ENCODE results near the gene FLNC. TPM values are rescaled to one million over a fixed set of nuclear protein-coding genes. Genes with fewer than 3 reads are reported as not detected.
A peak's percentile ranks its signal among the peaks of the same experiment; 100 is the strongest.

The FLNC gene
- total RNA-seq, result not detected

- CTCF ChIA-PET, result interaction anchor here (0.9 to 1.1 kb wide), 2 partner anchors 10 to 11 kb away, joined by 4 read pairs; no protein-coding TSS in a partner anchor
- no peaks in the 10 kb centered on the region for H3K36me3 Mint-ChIP-seq
- H3K4me1 Mint-ChIP-seq, result peaks cover 9% of the 10 kb centered on the region
- H3K27ac Mint-ChIP-seq, result no peak within 1 kb of the TSS
- peak within 1 kb of the TSS; percentile 28 for H3K4me3 Mint-ChIP-seq
- no peaks in the 10 kb centered on the region for H3K9me3 Mint-ChIP-seq (ENCODE audit: low read depth)
- ATAC-seq, result peak; percentile 54
- peak; percentile 55 for DNase-seq
- H3K27me3 Mint-ChIP-seq, result peaks cover 50% of the 10 kb centered on the region
Measured at GRCh38 chr7:128830231-128831177, at the start of gene FLNC. Gene FLNC, plus strand, starts transcription at chr7:128830406. Its CDS starts 232 bp downstream, at chr7:128830638.

GRCh38 chr7:128781126-128781525 is 49.1 kb upstream of the FLNC start:
- ATAC-seq, result no peak
- CTCF ChIA-PET, result interaction anchor here (0.8 to 1.0 kb wide), 2 partner anchors 11 to 12 kb away, joined by 3 read pairs; no protein-coding TSS in a partner anchor
- Mint-ChIP-seq H3K4me1 (no peaks in the 10 kb centered on the region), H3K9me3 (ENCODE audit: low read depth) (peaks cover 18% of the 10 kb centered on the region), H3K36me3 (peaks cover 3% of the 10 kb centered on the region), H3K4me3 (no peak overlapping the region), H3K27ac (no peak overlapping the region), H3K27me3 (peaks cover 13% of the 10 kb centered on the region)
- no peak for DNase-seq

GRCh38 chr7:128781851-128782250 is 48.4 kb upstream of the FLNC start:
- no peak overlapping the region for H3K4me3 Mint-ChIP-seq
- ATAC-seq (no peak), DNase-seq (no peak)
- peaks cover 3% of the 10 kb centered on the region for H3K36me3 Mint-ChIP-seq
- no peaks in the 10 kb centered on the region for H3K4me1 Mint-ChIP-seq
- H3K27me3 Mint-ChIP-seq, result peaks cover 13% of the 10 kb centered on the region
- H3K27ac Mint-ChIP-seq, result no peak overlapping the region
- H3K9me3 Mint-ChIP-seq (ENCODE audit: low read depth), result peaks cover 16% of the 10 kb centered on the region
- CTCF ChIA-PET, result interaction anchor here (0.8 kb wide), 1 partner anchor 11 kb away, joined by 3 read pairs; no protein-coding TSS in a partner anchor

GRCh38 chr7:128783143-128783861 is 46.9 kb upstream of the FLNC start:
- H3K9me3 Mint-ChIP-seq (ENCODE audit: low read depth), result peaks cover 2% of the 10 kb centered on the region
- no peaks in the 10 kb centered on the region for H3K36me3 Mint-ChIP-seq
- CTCF ChIA-PET, result no interaction called here
- no peak overlapping the region for H3K27ac Mint-ChIP-seq
- ATAC-seq (no peak), DNase-seq (no peak)
- H3K4me3 Mint-ChIP-seq, result no peak overlapping the region
- peaks cover 18% of the 10 kb centered on the region for H3K27me3 Mint-ChIP-seq
- no peaks in the 10 kb centered on the region for H3K4me1 Mint-ChIP-seq

- CTCF ChIA-PET, result interaction anchor here (1.0 to 1.4 kb wide), 2 partner anchors 98 to 358 kb away, joined by 3 read pairs; no protein-coding TSS in a partner anchor
- no peak overlapping the region for H3K27ac Mint-ChIP-seq
- peaks cover 4% of the 10 kb centered on the region for H3K4me1 Mint-ChIP-seq
- peaks cover 40% of the 10 kb centered on the region for H3K27me3 Mint-ChIP-seq
- H3K4me3 Mint-ChIP-seq, result no peak overlapping the region
- no peaks in the 10 kb centered on the region for H3K9me3 Mint-ChIP-seq (ENCODE audit: low read depth)
- no peak for DNase-seq
- H3K36me3 Mint-ChIP-seq, result no peaks in the 10 kb centered on the region
- no peak for ATAC-seq
Measured at GRCh38 chr7:128785738-128786137, 44.5 kb upstream of the FLNC start.

GRCh38 chr7:128788446-128789412 is 41.5 kb upstream of the FLNC start:
- Mint-ChIP-seq H3K9me3 (ENCODE audit: low read depth) (no peaks in the 10 kb centered on the region), H3K36me3 (no peaks in the 10 kb centered on the region), H3K27me3 (peaks cover 40% of the 10 kb centered on the region), H3K4me3 (no peak overlapping the region), H3K27ac (no peak overlapping the region), H3K4me1 (peaks cover 7% of the 10 kb centered on the region)
- DNase-seq, result no peak
- CTCF ChIA-PET, result interaction anchor here (1.0 kb wide), 1 partner anchor 95 kb away, joined by 3 read pairs; no protein-coding TSS in a partner anchor
- no peak for ATAC-seq

- ATAC-seq (peak; percentile 10), DNase-seq (no peak)
- CTCF ChIA-PET, result interaction anchor here (2.2 kb wide), 1 partner anchor 94 kb away, joined by 6 read pairs; no protein-coding TSS in a partner anchor
- Mint-ChIP-seq H3K9me3 (ENCODE audit: low read depth) (no peaks in the 10 kb centered on the region), H3K27me3 (peaks cover 33% of the 10 kb centered on the region), H3K4me3 (peak overlapping the region; percentile 68), H3K4me1 (peaks cover 7% of the 10 kb centered on the region), H3K27ac (peak overlapping the region; percentile 25), H3K36me3 (no peaks in the 10 kb centered on the region)
Measured at GRCh38 chr7:128790315-128791041, 39.7 kb upstream of the FLNC start.

GRCh38 chr7:128791121-128791971 is 38.9 kb upstream of the FLNC start, which contains the start of gene CCDC136:
Gene CCDC136, plus strand, starts transcription at chr7:128791968. Its CDS starts 444 bp downstream, at chr7:128792412.
- Mint-ChIP-seq H3K36me3 (no peaks in the 10 kb centered on the region), H3K27me3 (peaks cover 30% of the 10 kb centered on the region), H3K4me3 (peak within 1 kb of the TSS; percentile 72), H3K27ac (no peak within 1 kb of the TSS), H3K4me1 (peaks cover 7% of the 10 kb centered on the region), H3K9me3 (ENCODE audit: low read depth) (no peaks in the 10 kb centered on the region)
- DNase-seq (peak; percentile 79), ATAC-seq (peak; percentile 95)
- CTCF ChIA-PET, result interaction anchor here (1.0 to 2.2 kb wide), 3 partner anchors 91 to 300 kb away, joined by 3 to 6 read pairs (median 3); no protein-coding TSS in a partner anchor

- peak overlapping the region; percentile 72 for H3K4me3 Mint-ChIP-seq
- no peak for DNase-seq
- CTCF ChIA-PET, result interaction anchor here (0.8 to 2.2 kb wide), 4 partner anchors 27 to 300 kb away, joined by 3 to 6 read pairs (median 4); no protein-coding TSS in a partner anchor
- no peak for ATAC-seq
- H3K9me3 Mint-ChIP-seq (ENCODE audit: low read depth), result no peaks in the 10 kb centered on the region
- H3K27me3 Mint-ChIP-seq, result peaks cover 30% of the 10 kb centered on the region
- H3K4me1 Mint-ChIP-seq, result peaks cover 7% of the 10 kb centered on the region
- H3K36me3 Mint-ChIP-seq, result no peaks in the 10 kb centered on the region
- H3K27ac Mint-ChIP-seq, result no peak overlapping the region
Measured at GRCh38 chr7:128791972-128792327, 38.3 kb upstream of the FLNC start.

- CTCF ChIA-PET, result interaction anchor here (0.8 to 3.7 kb wide), 4 partner anchors 26 to 91 kb away, joined by 3 to 16 read pairs (median 5); no protein-coding TSS in a partner anchor
Measured at GRCh38 chr7:128792471-128793180, 37.6 kb upstream of the FLNC start.

GRCh38 chr7:128793181-128793547 is 37.0 kb upstream of the FLNC start:
- H3K27ac Mint-ChIP-seq, result no peak overlapping the region
- CTCF ChIA-PET, result interaction anchor here (3.7 kb wide), 1 partner anchor 90 kb away, joined by 16 read pairs; no protein-coding TSS in a partner anchor
- no peaks in the 10 kb centered on the region for H3K9me3 Mint-ChIP-seq (ENCODE audit: low read depth)
- no peak overlapping the region for H3K4me3 Mint-ChIP-seq
- H3K4me1 Mint-ChIP-seq, result peaks cover 7% of the 10 kb centered on the region
- DNase-seq (no peak), ATAC-seq (no peak)
- H3K27me3 Mint-ChIP-seq, result peaks cover 23% of the 10 kb centered on the region
- no peaks in the 10 kb centered on the region for H3K36me3 Mint-ChIP-seq

More at GRCh38 chr7:128792471-128793180, 37.6 kb upstream of the FLNC start:
- Mint-ChIP-seq H3K27me3 (peaks cover 27% of the 10 kb centered on the region), H3K4me1 (peaks cover 7% of the 10 kb centered on the region), H3K27ac (no peak overlapping the region), H3K36me3 (no peaks in the 10 kb centered on the region), H3K9me3 (ENCODE audit: low read depth) (no peaks in the 10 kb centered on the region), H3K4me3 (no peak overlapping the region)
- no peak for DNase-seq
- ATAC-seq, result no peak

All from activated CD8-positive, alpha-beta memory T cell treated with anti-CD3 and anti-CD28 coated beads, Interleukin-2, amount 10 ng/mL, durations not matched to agents 7 days and 5 days (primary cell).